Measurements from ENCODE around the gene STAB1. TPM values are rescaled to one million over a fixed set of nuclear protein-coding genes. Genes with fewer than 3 reads are reported as not detected.

STAB1 gene
- total RNA-seq, 1 donor from 2014 or later: 0.42 TPM

DNA sequence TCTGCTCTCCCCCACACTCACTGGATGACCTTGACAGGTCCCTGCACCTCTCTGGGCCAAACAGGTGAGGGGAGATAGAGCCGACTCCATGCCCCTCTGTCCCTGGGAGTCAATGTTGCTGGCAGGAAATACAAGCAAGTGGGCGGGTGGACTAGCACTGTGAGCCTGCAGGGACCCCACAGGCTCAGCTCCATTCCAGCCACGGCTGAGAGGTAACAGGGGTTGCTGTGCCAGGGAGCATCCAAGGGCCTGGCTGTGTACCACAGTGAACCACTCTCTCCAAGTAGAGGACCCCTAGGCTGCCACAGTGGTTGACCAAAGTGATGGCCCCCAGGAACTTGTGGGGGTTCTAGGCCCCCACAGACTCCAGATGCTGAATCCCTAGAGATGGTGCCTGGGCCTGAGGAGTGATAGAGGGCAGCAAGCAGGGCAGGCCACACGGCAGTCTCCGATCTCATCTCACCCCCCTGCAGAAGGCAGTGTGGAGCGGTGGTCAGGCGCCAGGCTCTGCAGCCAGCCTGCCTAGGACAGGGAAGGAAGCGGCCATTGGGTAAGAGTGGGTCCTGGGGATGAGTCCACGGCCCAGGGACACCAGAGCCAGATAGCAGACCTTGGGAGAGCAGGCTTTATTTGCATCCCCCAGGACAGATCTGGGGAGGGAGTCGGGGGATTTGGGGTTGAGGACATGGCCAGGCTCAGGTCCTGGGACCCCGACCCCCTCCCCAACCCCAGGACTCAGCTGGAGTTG lies 44.5 kb upstream of the STAB1 start:
- no peaks in the 10 kb centered on the region for H3K27me3 ChIP-seq (ENCODE audit: control insufficient read depth, insufficient read depth, low read length)
- H3K4me3 ChIP-seq (ENCODE audit: low read depth, low read length): no peak overlapping the region
- TF ChIP-seq, protein P1, sequence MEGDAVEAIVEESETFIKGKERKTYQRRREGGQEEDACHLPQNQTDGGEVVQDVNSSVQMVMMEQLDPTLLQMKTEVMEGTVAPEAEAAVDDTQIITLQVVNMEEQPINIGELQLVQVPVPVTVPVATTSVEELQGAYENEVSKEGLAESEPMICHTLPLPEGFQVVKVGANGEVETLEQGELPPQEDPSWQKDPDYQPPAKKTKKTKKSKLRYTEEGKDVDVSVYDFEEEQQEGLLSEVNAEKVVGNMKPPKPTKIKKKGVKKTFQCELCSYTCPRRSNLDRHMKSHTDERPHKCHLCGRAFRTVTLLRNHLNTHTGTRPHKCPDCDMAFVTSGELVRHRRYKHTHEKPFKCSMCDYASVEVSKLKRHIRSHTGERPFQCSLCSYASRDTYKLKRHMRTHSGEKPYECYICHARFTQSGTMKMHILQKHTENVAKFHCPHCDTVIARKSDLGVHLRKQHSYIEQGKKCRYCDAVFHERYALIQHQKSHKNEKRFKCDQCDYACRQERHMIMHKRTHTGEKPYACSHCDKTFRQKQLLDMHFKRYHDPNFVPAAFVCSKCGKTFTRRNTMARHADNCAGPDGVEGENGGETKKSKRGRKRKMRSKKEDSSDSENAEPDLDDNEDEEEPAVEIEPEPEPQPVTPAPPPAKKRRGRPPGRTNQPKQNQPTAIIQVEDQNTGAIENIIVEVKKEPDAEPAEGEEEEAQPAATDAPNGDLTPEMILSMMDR (IDR thresholded peaks at IDR 0.05; ENCODE audit: insufficient read depth, low read length, poor library complexity, severe bottlenecking): no peak
- no peak for DNase-seq (ENCODE audit: low read depth)
- H3K36me3 ChIP-seq (ENCODE audit: control insufficient read depth, insufficient read depth, low read length): no peaks in the 10 kb centered on the region

DNA sequence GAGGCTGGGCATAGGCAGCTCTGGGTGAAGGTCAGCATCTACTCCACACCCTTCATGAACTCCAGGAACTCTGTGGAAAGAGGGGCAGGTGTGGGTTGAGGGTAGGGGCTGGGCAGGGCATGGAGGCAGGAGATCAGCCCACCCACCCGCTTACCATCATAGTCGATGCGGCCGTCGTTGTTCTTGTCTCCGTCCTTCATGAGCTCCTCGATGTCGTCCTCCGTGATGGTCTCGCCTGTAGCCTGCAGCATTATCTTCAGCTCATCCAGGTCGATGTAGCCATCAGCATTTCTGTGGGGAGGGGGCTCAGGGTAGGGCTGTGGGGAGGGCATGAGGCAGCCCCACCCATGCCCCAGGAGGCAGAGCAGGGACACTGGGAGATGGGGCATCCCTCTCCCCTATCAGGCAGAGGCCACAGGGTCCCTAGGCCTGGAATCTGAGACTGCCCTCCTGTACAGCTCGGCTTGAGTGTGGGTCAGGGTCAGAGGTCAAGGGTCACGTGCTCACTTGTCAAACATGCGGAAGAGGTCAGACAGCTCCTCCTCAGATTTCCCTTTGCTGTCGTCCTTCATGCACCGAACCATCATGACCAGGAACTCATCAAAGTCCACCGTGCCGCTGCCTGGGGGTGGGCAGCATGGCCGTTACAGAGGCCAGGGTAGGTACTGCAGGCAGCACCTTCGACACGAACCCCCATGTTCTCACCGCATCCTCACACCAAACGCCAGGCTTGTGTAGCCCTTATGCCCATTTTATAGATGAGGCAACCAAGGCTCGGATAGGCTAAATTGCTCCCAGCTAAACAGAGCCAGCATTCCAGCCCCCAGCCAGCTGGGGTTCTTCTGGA lies 43.7 kb upstream of the STAB1 start:
- Histone ChIP-seq H3K27me3 (ENCODE audit: control insufficient read depth, insufficient read depth, low read length) (no peaks in the 10 kb centered on the region), H3K36me3 (ENCODE audit: control insufficient read depth, insufficient read depth, low read length) (no peaks in the 10 kb centered on the region), H3K4me3 (ENCODE audit: low read depth, low read length) (no peak overlapping the region)
- no peak for DNase-seq (ENCODE audit: low read depth)
- TF ChIP-seq, protein P1 (IDR thresholded peaks at IDR 0.05; ENCODE audit: insufficient read depth, low read length, poor library complexity, severe bottlenecking): no peak

DNA sequence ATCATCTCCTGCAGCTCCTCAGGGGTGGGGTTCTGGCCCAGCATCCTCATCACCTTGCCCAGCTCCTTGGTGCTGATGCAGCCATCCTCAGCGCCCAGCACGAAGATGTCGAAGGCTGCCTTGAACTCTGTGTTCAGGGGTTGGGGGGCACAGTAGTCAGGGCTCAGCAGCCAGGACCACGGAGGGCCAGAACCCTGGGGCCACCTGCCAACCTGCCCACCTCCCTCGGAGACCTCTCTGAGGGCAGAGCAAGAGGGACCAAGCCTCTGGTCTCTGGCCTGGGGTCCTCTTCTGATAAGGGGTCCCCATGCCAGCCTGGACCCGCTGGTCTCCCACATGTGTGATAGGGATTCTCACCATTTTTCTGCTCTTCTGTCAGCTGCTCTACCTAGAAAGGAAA lies 43.0 kb upstream of the STAB1 start:
- TF ChIP-seq, protein P1 (IDR thresholded peaks at IDR 0.05; ENCODE audit: insufficient read depth, low read length, poor library complexity, severe bottlenecking): no peak
- no peaks in the 10 kb centered on the region for H3K27me3 ChIP-seq (ENCODE audit: control insufficient read depth, insufficient read depth, low read length)
- H3K36me3 ChIP-seq (ENCODE audit: control insufficient read depth, insufficient read depth, low read length): no peaks in the 10 kb centered on the region
- no peak for DNase-seq (ENCODE audit: low read depth)
- H3K4me3 ChIP-seq (ENCODE audit: low read depth, low read length): no peak overlapping the region

DNA sequence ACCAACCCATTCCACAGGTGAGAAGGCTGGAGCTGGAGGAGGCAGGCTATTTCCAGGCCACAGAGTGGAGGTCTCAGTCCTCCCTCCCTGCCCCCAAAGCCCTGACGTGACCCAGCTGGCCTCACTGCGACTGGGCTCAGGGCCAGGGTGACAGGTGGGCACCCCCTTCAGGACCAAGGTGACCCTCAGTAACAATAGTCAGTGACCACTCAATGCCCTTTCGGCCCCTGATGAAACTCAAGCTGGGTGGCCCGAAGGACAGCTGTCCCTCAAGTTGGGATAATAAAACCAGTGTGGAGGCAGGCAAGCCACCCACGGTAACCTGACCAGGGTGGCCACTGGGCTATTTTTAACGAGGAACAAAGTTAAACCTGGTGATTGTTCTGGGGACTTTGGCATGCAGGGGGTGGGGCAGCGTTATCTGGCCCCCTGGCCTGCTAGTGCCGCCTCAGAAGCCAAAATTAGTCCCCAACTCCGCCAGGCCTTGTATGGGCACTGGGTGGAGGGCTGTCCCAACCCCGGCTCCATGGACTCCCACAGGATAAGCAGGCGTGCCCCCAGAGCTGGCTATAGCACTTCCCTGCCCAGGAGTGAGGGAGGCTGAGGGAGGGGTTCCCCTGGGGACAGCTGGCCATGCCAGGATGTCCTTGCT lies 42.4 kb upstream of the STAB1 start:
- H3K4me3 ChIP-seq (ENCODE audit: low read depth, low read length): no peak overlapping the region
- DNase-seq (ENCODE audit: low read depth): no peak
- TF ChIP-seq, protein P1 (IDR thresholded peaks at IDR 0.05; ENCODE audit: insufficient read depth, low read length, poor library complexity, severe bottlenecking): no peak
- H3K36me3 ChIP-seq (ENCODE audit: control insufficient read depth, insufficient read depth, low read length): no peaks in the 10 kb centered on the region
- no peaks in the 10 kb centered on the region for H3K27me3 ChIP-seq (ENCODE audit: control insufficient read depth, insufficient read depth, low read length)

DNA sequence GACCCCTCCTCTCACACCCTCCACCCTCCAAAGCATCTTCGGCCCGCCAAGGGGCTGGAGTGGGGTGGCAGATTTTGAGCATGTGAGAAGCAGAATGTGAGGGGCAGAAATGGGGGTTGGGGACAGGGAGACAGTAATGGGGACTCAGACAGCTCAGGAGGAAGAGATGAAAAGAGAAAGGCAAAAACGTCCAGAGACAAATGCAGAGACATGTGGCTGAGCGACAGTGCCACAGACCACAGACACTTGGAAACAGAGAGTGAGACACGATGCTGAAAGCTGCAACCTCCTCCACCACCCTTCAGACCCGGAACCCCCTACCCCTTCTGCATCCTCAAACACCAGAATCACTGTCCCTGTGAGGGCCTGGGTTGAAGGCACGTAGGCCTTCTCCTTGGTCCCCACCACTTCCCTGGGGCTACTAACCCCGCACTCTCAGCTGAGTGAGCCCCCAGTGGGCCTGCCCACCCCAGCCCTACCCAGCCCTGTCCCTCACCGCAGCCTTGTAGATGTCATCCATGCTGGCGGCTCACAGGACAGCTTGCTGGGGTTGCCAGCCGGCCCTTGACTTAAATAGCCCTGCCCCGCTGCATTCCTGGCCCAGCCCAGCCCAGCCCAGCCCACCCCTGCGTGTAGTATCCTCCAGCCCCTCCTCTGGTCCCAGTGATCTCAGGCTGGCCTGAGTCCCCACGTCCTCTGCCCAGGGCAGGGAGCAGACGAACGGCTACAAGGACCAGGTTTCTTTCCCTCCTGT lies 41.5 kb upstream of the STAB1 start, which contains the start of gene TNNC1:
TNNC1 (minus strand) TSS at position 546 of the 754 bp plus-strand sequence; CDS start at position 520, 26 bp downstream.
- no peak for DNase-seq (ENCODE audit: low read depth)
- no peak within 1 kb of the TSS for H3K4me3 ChIP-seq (ENCODE audit: low read depth, low read length)
- H3K27me3 ChIP-seq (ENCODE audit: control insufficient read depth, insufficient read depth, low read length): no peaks in the 10 kb centered on the region
- TF ChIP-seq, protein P1 (IDR thresholded peaks at IDR 0.05; ENCODE audit: insufficient read depth, low read length, poor library complexity, severe bottlenecking): no peak
- no peaks in the 10 kb centered on the region for H3K36me3 ChIP-seq (ENCODE audit: control insufficient read depth, insufficient read depth, low read length)
